Retinal pigment epithelial cell (primary cell): ENCODE measurements around the gene IFITM5.
"Not testable (repeated sequence)": the region's sequence is repeated elsewhere in the genome, so short reads cannot be mapped to it uniquely, and the experiment has no call there.

Experiments
- DNase-seq: peaks from one replicate; pipeline ENCODE4 v3.0.0-alpha.2; 2010; ENCODE audit warnings: low read depth
- H3K4me3 ChIP-seq: 2 replicates; pipeline ENCODE4 v1.5.1; 2011; ENCODE audit warnings: mild to moderate bottlenecking, low read length, control low read depth, moderate library complexity
- TF ChIP-seq, protein P1 (sequence below): conservative IDR thresholded peaks from 2 replicates; pipeline ENCODE4 v1.5.1; 2011; ENCODE audit warnings: low read depth, low read length, control low read depth, inconsistent platforms

Gene IFITM5

DNA sequence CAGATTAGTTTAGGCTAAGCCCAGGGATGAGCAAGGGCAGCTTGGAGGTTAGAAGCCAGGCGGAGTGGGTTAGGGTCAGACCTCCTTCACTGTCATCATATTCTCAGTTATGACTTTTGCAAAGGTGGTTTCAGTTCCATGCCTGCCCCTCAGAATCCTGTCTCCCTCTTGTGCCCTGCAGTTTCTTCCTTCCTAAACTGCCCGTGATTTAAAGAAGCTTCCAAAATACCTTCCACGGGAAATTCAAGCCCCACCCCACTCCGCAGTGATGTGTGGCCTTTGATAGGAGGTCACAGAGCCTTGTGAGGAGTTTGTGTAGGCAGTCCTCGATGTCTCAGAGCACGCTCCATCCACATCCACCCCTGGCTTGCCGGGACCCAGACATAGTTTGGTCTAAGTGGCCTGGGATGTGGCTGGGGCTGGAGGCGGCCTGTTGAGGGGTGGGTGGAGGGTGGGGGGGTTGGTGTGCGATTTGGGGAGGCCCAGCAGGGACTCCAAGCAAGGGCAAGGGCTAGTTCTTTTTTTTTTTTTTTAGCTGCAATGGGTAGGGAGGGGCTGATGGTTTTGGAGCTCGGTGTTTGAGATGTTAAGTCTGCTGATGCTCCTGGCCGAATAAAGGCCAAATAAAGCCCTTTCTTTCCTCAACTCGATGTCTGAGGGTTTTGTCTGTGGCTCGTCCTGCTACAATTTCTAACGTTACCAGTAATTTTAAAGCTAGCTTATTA is 12.9 kb upstream of the IFITM5 start:
- DNase-seq, result no peak
- TF ChIP-seq, protein P1, sequence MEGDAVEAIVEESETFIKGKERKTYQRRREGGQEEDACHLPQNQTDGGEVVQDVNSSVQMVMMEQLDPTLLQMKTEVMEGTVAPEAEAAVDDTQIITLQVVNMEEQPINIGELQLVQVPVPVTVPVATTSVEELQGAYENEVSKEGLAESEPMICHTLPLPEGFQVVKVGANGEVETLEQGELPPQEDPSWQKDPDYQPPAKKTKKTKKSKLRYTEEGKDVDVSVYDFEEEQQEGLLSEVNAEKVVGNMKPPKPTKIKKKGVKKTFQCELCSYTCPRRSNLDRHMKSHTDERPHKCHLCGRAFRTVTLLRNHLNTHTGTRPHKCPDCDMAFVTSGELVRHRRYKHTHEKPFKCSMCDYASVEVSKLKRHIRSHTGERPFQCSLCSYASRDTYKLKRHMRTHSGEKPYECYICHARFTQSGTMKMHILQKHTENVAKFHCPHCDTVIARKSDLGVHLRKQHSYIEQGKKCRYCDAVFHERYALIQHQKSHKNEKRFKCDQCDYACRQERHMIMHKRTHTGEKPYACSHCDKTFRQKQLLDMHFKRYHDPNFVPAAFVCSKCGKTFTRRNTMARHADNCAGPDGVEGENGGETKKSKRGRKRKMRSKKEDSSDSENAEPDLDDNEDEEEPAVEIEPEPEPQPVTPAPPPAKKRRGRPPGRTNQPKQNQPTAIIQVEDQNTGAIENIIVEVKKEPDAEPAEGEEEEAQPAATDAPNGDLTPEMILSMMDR, result no peak
- no peak overlapping the region for H3K4me3 ChIP-seq

DNA sequence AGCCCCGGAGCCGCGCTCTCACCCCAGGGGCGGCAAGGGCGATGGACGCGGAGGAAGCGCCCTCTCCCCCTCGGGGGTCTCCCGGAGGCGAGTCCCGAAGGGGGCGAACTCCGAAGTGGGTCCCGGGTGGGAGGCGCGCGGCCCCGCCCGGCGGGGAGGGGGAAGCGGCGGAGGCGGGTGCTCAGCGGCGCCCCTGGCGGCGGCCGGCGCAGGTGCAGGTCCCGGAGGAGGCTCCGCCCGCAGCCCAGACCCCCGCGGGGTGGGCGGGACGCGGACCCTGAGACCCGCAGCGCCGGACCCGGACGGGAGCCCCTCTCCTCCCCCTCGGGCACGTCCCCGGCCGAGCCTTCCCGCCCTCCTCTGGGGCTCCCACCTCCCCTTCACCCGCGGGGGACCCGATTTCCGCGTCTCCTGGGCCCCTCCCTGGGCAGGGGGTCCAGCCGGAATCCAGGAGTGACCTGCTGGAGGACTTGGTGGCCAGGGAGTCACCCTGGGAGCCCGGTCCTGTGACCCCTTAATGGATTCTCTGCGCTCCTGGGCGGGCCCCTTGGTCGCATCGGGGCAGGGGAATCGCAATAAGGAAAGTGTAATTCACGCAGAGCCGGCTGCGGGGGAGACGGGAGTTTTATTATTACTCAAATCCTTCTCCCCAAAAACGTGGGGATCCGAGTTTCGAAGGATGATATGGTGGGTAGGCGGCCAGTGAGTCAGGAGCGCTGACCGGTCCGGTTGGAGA is 11.9 kb upstream of the IFITM5 start:
- DNase-seq, result not testable (repeated sequence)
- H3K4me3 ChIP-seq, result peak overlapping the region; percentile 29

GRCh38 chr11:309979-310572 is 10.8 kb upstream of the IFITM5 start:
- peak overlapping the region; percentile 22 for H3K4me3 ChIP-seq
- not testable (repeated sequence) for DNase-seq

DNA sequence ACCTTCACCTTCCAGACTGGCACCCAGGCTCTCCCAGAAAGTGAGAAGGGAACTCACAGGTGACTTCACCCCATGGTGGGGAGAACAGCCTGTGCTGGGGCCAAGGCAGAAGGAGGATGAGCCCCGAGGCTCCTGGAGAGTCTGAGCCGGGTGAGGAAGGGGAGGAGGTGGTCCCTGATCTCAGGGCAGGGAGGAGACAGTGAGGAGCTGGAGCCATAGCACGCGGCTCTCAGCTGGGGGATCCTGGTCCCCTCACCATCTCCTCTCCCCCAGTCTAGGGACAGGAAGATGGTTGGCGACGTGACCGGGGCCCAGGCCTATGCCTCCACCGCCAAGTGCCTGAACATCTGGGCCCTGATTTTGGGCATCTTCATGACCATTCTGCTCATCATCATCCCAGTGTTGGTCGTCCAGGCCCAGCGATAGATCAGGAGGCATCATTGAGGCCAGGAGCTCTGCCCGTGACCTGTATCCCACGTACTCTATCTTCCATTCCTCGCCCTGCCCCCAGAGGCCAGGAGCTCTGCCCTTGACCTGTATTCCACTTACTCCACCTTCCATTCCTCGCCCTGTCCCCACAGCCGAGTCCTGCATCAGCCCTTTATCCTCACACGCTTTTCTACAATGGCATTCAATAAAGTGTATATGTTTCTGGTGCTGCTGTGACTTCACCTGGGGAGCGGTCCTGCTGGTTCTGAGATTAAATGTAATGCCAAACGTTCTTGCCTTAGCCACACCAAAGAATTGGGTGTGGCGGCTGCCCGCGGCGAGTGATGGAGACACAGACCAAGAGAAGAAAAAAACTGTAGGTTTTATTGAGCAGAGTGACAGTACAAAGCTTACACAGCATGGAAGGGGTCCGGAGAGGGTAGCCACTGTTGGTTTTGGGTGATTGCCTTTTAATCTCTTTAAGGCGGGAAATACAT is 9.7 kb upstream of the IFITM5 start:
- not testable (repeated sequence) for DNase-seq
- H3K4me3 ChIP-seq, result peak overlapping the region; percentile 29

DNA sequence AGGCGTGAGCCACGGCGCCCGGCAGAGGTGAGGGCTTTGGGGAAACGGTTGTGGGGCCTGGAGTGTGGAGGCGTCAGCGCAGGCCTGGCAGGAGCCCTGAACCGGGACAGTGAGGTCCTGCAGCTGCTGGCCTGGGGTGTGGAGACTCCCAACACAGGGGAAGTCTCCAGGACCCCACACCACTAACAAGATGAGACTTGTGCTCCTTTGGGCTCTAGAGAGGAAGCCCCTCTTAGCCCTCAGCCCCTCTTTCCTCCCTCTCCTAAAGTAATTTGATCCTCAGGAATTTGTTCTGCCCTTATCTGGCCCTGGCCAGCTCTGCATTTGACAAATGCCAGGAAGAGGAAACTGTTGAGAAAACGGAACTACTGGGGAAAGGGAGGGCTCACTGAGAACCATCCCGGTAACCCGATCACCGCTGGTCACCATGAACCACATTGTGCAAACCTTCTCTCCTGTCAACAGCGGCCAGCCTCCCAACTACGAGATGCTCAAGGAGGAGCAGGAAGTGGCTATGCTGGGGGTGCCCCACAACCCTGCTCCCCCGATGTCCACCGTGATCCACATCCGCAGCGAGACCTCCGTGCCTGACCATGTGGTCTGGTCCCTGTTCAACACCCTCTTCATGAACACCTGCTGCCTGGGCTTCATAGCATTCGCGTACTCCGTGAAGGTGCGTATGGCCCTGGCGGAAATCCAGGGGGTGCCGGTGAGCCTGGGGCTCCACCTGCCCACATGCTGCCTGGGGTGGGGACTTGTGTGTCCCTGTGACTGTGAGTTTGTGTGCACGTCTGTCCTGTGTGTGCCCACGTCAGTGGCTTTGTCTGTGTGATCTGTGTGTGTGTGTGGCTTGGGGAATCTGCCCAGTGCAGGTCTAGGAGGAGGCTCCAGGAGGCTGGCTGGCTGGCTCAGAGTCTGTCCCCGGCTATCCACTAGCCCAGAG is 8.7 kb upstream of the IFITM5 start, which contains the start of gene IFITM2:
IFITM2 (plus strand) TSS at position 51 of the 943 bp plus-strand sequence; CDS start at position 428, 377 bp downstream.
- H3K4me3 ChIP-seq, result peak within 1 kb of the TSS; percentile 61
- TF ChIP-seq, protein P1, result peak; percentile 2
- DNase-seq, result peak; percentile 45

DNA sequence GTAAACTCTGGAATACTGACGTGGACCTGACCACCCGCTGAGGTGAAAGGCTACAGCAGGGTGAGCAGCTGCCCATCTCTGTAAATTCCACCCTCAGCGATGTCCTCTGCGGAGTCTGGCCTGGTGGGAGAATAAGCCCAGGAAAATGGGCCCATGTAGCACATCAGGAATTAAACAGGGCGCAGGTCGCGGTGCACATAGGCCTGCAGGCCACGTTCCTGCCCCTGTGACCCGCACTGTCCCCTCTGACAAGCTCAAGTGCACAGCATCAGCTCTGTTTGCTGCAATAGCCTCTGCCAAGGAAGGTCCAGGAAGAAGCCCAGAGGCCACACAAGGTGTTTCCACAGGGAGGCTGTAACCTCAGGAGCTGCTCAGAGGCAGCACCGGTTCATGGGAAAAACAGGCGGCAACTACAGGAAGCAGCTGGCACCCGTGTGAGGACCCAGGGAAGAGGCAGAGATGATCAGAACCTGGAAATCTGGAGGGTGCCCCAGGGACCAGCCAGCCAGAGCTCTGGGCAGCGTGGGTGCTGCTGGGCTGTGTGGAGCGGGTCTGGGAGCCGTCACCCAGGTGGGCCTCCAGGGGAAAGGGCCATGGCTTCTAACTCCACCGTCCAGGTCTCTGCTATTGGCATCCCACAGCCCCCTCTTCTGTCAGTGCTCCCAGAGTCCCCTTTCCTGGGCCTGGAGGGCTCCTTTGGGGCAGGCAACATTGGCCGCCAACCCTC is 7.5 kb upstream of the IFITM5 start:
- DNase-seq, result no peak
- TF ChIP-seq, protein P1, result no peak
- no peak overlapping the region for H3K4me3 ChIP-seq

DNA sequence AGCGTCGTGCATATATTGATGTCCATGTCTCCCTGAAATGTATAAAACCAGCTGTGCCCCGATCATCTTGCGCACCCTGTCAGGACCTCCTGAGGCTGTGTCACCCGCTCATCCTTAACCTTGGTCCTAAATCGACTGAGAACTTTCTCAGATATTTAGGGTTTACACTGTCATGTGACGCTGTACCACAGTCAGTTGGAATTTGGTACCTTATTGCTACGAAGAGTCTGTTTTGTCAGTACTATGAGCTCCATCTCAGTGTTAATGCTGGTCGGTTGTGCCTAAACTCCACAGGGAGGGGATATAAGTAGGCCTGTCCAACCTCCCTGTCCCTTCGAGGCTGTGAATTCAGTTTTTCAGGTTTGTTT is 6.5 kb upstream of the IFITM5 start:
- TF ChIP-seq, protein P1, result no peak
- H3K4me3 ChIP-seq, result no peak overlapping the region
- no peak for DNase-seq
